ENCODE measurements around the gene PAX8. TPM values are rescaled to one million over a fixed set of nuclear protein-coding genes. Genes with fewer than 3 reads are reported as not detected.

Gene PAX8
- total RNA-seq, 2 experiments from 2014 or later, result 0.36 to 0.52 TPM

DNA sequence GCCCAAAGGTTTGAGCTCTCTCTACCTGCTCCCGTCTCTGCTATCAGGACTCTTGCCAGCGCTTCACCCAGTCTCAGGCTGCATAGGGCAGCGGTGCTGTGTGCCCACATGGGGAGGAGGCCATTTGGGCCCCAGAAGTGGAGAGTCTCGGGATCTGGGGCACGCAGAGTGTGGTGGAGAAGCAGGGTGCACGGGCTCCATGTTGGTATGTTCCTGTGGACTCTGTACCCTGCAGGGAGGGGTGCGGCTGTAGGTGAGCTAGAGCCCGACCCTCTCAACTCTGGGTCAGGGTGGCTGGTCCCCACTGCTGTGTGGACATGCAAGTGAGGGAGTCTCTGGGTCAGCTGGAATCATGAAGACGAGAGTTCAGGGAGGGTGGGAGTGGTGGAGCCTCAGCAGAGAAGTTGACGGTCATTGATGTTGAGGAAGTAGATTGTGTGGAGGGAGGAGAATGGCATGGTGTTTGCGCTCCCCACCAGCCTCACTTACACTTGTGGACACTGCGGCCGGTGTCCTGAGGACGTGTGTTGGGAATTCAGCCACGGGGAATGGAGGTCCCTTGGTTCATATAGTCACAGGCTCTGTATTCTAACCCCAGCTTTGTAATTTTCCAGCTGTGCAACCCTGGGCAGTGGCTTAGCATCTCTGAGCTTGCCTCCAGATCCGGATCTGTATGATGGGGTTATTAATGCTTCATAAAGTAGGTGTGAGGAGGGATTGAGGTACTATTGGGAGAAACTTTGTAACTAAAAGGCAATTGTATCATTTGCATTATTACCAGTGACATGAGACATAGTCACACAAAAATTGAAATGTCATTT lies 105.8 kb downstream of the PAX8 start:
- ATAC-seq (ENCODE audit: poor library complexity) (no peak), DNase-seq (no peak)
- H3K27ac Mint-ChIP-seq, result peak overlapping the region; percentile 93
- peaks cover 76% of the 10 kb centered on the region for H3K4me1 Mint-ChIP-seq (ENCODE audit: low read depth)
- H3K27ac ChIP-seq (ENCODE audit: low read depth in 1 of 2, low read length in 2 of 2), result peak overlapping the region; percentile 62 to 88
- peaks cover 37% of the 10 kb centered on the region for H3K36me3 Mint-ChIP-seq (ENCODE audit: low read depth)
- H3K4me3 Mint-ChIP-seq, result peak overlapping the region; percentile 92
- peaks cover 18% of the 10 kb centered on the region for H3K36me3 ChIP-seq (ENCODE audit: insufficient read depth, low read length)
- peaks cover 5% of the 10 kb centered on the region for H3K27me3 Mint-ChIP-seq
- TF ChIP-seq, protein P1, sequence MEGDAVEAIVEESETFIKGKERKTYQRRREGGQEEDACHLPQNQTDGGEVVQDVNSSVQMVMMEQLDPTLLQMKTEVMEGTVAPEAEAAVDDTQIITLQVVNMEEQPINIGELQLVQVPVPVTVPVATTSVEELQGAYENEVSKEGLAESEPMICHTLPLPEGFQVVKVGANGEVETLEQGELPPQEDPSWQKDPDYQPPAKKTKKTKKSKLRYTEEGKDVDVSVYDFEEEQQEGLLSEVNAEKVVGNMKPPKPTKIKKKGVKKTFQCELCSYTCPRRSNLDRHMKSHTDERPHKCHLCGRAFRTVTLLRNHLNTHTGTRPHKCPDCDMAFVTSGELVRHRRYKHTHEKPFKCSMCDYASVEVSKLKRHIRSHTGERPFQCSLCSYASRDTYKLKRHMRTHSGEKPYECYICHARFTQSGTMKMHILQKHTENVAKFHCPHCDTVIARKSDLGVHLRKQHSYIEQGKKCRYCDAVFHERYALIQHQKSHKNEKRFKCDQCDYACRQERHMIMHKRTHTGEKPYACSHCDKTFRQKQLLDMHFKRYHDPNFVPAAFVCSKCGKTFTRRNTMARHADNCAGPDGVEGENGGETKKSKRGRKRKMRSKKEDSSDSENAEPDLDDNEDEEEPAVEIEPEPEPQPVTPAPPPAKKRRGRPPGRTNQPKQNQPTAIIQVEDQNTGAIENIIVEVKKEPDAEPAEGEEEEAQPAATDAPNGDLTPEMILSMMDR (IDR thresholded peaks at IDR 0.05), result no peak
- no peaks in the 10 kb centered on the region for H3K27me3 ChIP-seq (ENCODE audit: control insufficient read depth in 1 of 2, insufficient read depth in 2 of 2, low read length in 2 of 2)
- intact Hi-C loops (cut with DNase I, micrococcal nuclease), result loop anchor here in 1 of 2 experiments (5.0 kb wide), 1 partner anchor 181 kb away; no protein-coding TSS in a partner anchor
- CTCF ChIA-PET, result interaction anchor here (0.9 to 3.8 kb wide), 7 partner anchors 8 to 217 kb away, joined by 3 to 35 read pairs (median 7); no protein-coding TSS in a partner anchor
- POLR2A ChIA-PET, result interaction anchor here (1.1 to 4.1 kb wide), 11 partner anchors 9 to 217 kb away, joined by 3 to 91 read pairs (median 22); no protein-coding TSS in a partner anchor
- no peaks in the 10 kb centered on the region for H3K9me3 Mint-ChIP-seq
- H3K9me3 ChIP-seq (ENCODE audit: control insufficient read depth in 1 of 2, insufficient read depth in 1 of 2, low read length in 2 of 2), result no peaks in the 10 kb centered on the region
- peak overlapping the region; percentile 86 for H3K4me3 ChIP-seq (ENCODE audit: low read length)
- peaks cover 99% of the 10 kb centered on the region for H3K4me1 ChIP-seq (ENCODE audit: insufficient read depth, low read length)

DNA sequence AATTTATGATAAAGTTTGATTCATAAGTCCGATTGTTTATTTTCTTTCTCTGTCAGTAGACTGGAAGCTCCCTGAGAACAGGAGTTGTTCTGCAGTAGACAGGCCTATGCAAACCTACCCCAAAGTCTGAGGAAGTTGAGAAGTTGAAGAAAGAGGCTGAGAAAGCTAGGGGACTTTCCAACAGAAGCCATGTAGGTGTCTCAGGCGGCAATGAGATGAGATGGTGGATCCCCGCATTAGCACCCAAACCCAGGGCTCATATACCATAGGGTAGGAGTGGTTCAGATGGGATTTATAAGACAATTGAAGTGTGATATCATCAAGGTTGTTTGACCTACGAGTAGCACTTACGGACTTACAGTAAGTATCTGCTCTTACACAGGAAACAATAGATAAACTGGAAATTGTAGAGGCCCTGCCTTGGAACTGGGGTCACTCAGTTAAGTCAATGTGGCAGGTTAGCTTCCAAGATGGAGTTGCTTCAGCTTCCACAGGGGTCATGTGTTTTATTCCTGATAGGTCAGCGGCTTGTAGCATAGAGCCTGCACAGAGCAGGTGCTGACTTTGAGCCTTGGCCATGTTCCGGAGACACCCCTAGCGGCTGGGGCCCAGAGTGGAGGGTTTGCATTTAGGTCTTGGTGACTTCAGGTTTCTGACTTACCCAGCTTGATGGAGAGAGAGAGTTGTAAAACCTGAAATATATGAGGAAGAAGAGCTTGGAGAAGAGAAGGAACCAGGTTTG lies 107.2 kb downstream of the PAX8 start:
- TF ChIP-seq, protein P1 (IDR thresholded peaks at IDR 0.05), result no peak
- DNase-seq (peak in 2 of 14 experiments; percentile 36 to 37), ATAC-seq (ENCODE audit: poor library complexity) (no peak)
- peaks cover 5% of the 10 kb centered on the region for H3K27me3 Mint-ChIP-seq
- Histone ChIP-seq H3K27ac (ENCODE audit: low read depth in 1 of 2, low read length in 2 of 2) (no peak overlapping the region), H3K4me1 (ENCODE audit: insufficient read depth, low read length) (peaks cover 99% of the 10 kb centered on the region), H3K36me3 (ENCODE audit: insufficient read depth, low read length) (peaks cover 3% of the 10 kb centered on the region), H3K4me3 (ENCODE audit: low read length) (no peak overlapping the region), H3K9me3 (ENCODE audit: control insufficient read depth in 1 of 2, insufficient read depth in 1 of 2, low read length in 2 of 2) (no peaks in the 10 kb centered on the region), H3K27me3 (ENCODE audit: control insufficient read depth in 1 of 2, insufficient read depth in 2 of 2, low read length in 2 of 2) (no peaks in the 10 kb centered on the region)
- no peaks in the 10 kb centered on the region for H3K9me3 Mint-ChIP-seq
- H3K4me3 Mint-ChIP-seq, result peak overlapping the region; percentile 62
- peaks cover 22% of the 10 kb centered on the region for H3K36me3 Mint-ChIP-seq (ENCODE audit: low read depth)
- peaks cover 75% of the 10 kb centered on the region for H3K4me1 Mint-ChIP-seq (ENCODE audit: low read depth)
- intact Hi-C loops (cut with DNase I, micrococcal nuclease), result loop anchor here in 1 of 2 experiments (5.0 kb wide), 1 partner anchor 179 kb away; no protein-coding TSS in a partner anchor
- peak overlapping the region; percentile 93 for H3K27ac Mint-ChIP-seq
- ChIA-PET CTCF (interaction anchor here (0.9 to 1.9 kb wide), 3 partner anchors 9 to 33 kb away, joined by 6 to 9 read pairs (median 7); no protein-coding TSS in a partner anchor), POLR2A (interaction anchor here (1.1 to 1.3 kb wide), 2 partner anchors 15 to 33 kb away, joined by 4 read pairs; no protein-coding TSS in a partner anchor)

DNA sequence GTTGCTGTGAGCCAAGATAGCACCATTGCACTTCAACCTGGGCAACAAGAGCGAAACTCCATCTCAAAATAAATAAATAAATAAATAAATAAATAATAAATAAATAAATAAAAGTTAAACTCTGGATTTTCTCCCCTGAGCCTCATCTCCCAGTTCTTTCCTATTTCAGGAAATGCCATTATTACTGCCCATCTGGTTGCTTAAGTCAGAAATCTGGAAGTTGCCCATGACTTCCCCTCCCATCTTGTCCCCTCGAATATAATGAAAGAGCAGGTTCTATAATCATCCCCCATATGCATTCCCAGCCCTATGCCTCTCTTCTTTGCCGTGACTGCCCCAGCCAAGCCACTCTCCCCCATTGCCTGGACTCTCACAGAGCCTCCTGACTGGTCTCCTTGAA lies 109.1 kb downstream of the PAX8 start:
- Histone ChIP-seq H3K4me1 (ENCODE audit: insufficient read depth, low read length) (peaks cover 89% of the 10 kb centered on the region), H3K27ac (ENCODE audit: low read depth in 1 of 2, low read length in 2 of 2) (no peak overlapping the region), H3K4me3 (ENCODE audit: low read length) (no peak overlapping the region), H3K9me3 (ENCODE audit: control insufficient read depth in 1 of 2, insufficient read depth in 1 of 2, low read length in 2 of 2) (no peaks in the 10 kb centered on the region), H3K27me3 (ENCODE audit: control insufficient read depth in 1 of 2, insufficient read depth in 2 of 2, low read length in 2 of 2) (no peaks in the 10 kb centered on the region), H3K36me3 (ENCODE audit: insufficient read depth, low read length) (no peaks in the 10 kb centered on the region)
- intact Hi-C loops (cut with DNase I, micrococcal nuclease), result no loop called here
- Mint-ChIP-seq H3K27me3 (no peaks in the 10 kb centered on the region), H3K27ac (peak overlapping the region; percentile 90), H3K4me3 (peak overlapping the region; percentile 65), H3K9me3 (no peaks in the 10 kb centered on the region), H3K4me1 (ENCODE audit: low read depth) (peaks cover 74% of the 10 kb centered on the region), H3K36me3 (ENCODE audit: low read depth) (peaks cover 12% of the 10 kb centered on the region)
- ATAC-seq (ENCODE audit: poor library complexity) (no peak), DNase-seq (no peak)
- CTCF ChIA-PET, result no interaction called here
- TF ChIP-seq, protein P1 (IDR thresholded peaks at IDR 0.05), result no peak
- POLR2A ChIA-PET, result interaction anchor here (3.3 kb wide), 1 partner anchor 12 kb away, joined by 27 read pairs; no protein-coding TSS in a partner anchor
